Colonic mucosa (tissue), 4 donors: Measurements from ENCODE around the gene MSH3. TPM values are rescaled to one million over a fixed set of nuclear protein-coding genes. Genes with fewer than 3 reads are reported as not detected.

ENCODE experiments used
- DNase-seq: peaks from one replicate; pipeline ENCODE4 v3.0.0-alpha.2; 2020
- H3K27ac ChIP-seq: fragments of 200-600 bp; one replicate; pipeline ENCODE4 v1.8.0; 2021
- H3K27me3 ChIP-seq: fragments of 200-600 bp; one replicate; pipeline ENCODE4 v1.8.0; 2021
- H3K36me3 ChIP-seq: fragments of 200-600 bp; one replicate; pipeline ENCODE4 v1.8.0; 2021
- H3K4me1 ChIP-seq: fragments of 200-600 bp; one replicate; pipeline ENCODE4 v1.8.0; 2021; ENCODE audit warnings: mild to moderate bottlenecking
- H3K4me3 ChIP-seq: fragments of 200-600 bp; one replicate; pipeline ENCODE4 v1.8.0; 2021
- H3K9ac ChIP-seq, 2 donors: one replicate each; pipeline ENCODE4 v1.7.0; 2013; ENCODE audit warnings: control low read depth in 2 of 2, low read depth in 2 of 2, low read length in 2 of 2
- H3K9me3 ChIP-seq: fragments of 200-600 bp; one replicate; pipeline ENCODE4 v1.8.0; 2021
- CTCF ChIP-seq: fragments of 200-600 bp; IDR thresholded peaks from one replicate; pipeline ENCODE4 v1.8.0; 2022; ENCODE audit warnings: antibody characterized with exemption, mild to moderate bottlenecking
- intact Hi-C: fragments of 100-400 bp; cut with DNase I; formaldehyde crosslinking; loops from one replicate; pipeline ENCODE4 v1.14.1; 2022
- total RNA-seq, 2 donors: library from RNA; stranded (reverse); fragmentation: NEBNext Ultra II Directional in 1 of 2; extraction: Animal tissue kit (Norgen Biotek cat#: 25700) in 1 of 2; gene quantifications; one replicate each; pipeline ENCODE4 v1.2.1, GENCODE V29; 2021
- donor health status: healthy.
- donor health status: DM: no; HTN: no; CAD: no.
- donor health status: DM: no; HTN: no; CAD: no.

The MSH3 gene
- total RNA-seq, 2 donors from 2014 or later: 15.1 to 16.3 TPM

- Histone ChIP-seq H3K27ac (no peak overlapping the region), H3K36me3 (no peaks in the 10 kb centered on the region), H3K9me3 (no peaks in the 10 kb centered on the region), H3K9ac (no peak overlapping the region), H3K4me1 (no peaks in the 10 kb centered on the region), H3K27me3 (no peaks in the 10 kb centered on the region), H3K4me3 (no peak overlapping the region)
- TF ChIP-seq CTCF: no peak
- intact Hi-C loops: no loop called here
- DNase-seq: no peak
These were observed 136.2 kb downstream of the MSH3 start for GRCh38 chr5:80790698-80791097.

GRCh38 chr5:80793354-80793753 is 138.9 kb downstream of the MSH3 start:
- Histone ChIP-seq H3K4me3 (no peak overlapping the region), H3K27ac (no peak overlapping the region), H3K9me3 (no peaks in the 10 kb centered on the region), H3K36me3 (no peaks in the 10 kb centered on the region), H3K9ac (no peak overlapping the region), H3K4me1 (no peaks in the 10 kb centered on the region), H3K27me3 (no peaks in the 10 kb centered on the region)
- intact Hi-C loops: no loop called here
- TF ChIP-seq CTCF: no peak
- no peak for DNase-seq

- no peaks in the 10 kb centered on the region for H3K9me3 ChIP-seq
These were observed 142.4 kb downstream of the MSH3 start for GRCh38 chr5:80796846-80797245.

GRCh38 chr5:80797428-80798024 is 143.1 kb downstream of the MSH3 start:
- no peaks in the 10 kb centered on the region for H3K9me3 ChIP-seq
- no peak for TF ChIP-seq CTCF
- no peaks in the 10 kb centered on the region for H3K27me3 ChIP-seq
- H3K9ac ChIP-seq: no peak overlapping the region
- no peak overlapping the region for H3K4me3 ChIP-seq
- intact Hi-C loops: no loop called here
- DNase-seq: no peak
- no peaks in the 10 kb centered on the region for H3K4me1 ChIP-seq
- no peaks in the 10 kb centered on the region for H3K36me3 ChIP-seq
- no peak overlapping the region for H3K27ac ChIP-seq

More at GRCh38 chr5:80796846-80797245, 142.4 kb downstream of the MSH3 start:
- Histone ChIP-seq H3K27ac (no peak overlapping the region), H3K27me3 (no peaks in the 10 kb centered on the region), H3K36me3 (no peaks in the 10 kb centered on the region), H3K4me1 (no peaks in the 10 kb centered on the region), H3K4me3 (no peak overlapping the region), H3K9ac (no peak overlapping the region)
- no peak for TF ChIP-seq CTCF
- no peak for DNase-seq
- intact Hi-C loops: no loop called here

GRCh38 chr5:80798166-80798565 is 143.7 kb downstream of the MSH3 start:
- TF ChIP-seq CTCF: no peak
- intact Hi-C loops: no loop called here
- Histone ChIP-seq H3K9ac (no peak overlapping the region), H3K27ac (no peak overlapping the region), H3K9me3 (no peaks in the 10 kb centered on the region), H3K4me1 (no peaks in the 10 kb centered on the region), H3K27me3 (no peaks in the 10 kb centered on the region), H3K36me3 (no peaks in the 10 kb centered on the region), H3K4me3 (no peak overlapping the region)
- DNase-seq: no peak
